HG02642 (cell line): ENCODE results near the gene ADORA2A.

Source experiments
- ATAC-seq: cut with Tn5 transposase; IDR thresholded peaks from one replicate; pipeline ENCODE4 v1.9.1; 2021; ENCODE audit warnings: mild to moderate bottlenecking; ENCODE audit not compliant: unreplicated experiment, poor library complexity

Gene ADORA2A

GRCh38 chr22:24402460-24403192, 24.8 kb upstream of the ADORA2A start:
- ATAC-seq, result no peak

GRCh38 chr22:24403346-24403745, 24.1 kb upstream of the ADORA2A start:
- no peak for ATAC-seq

GRCh38 chr22:24404561-24405275, 22.7 kb upstream of the ADORA2A start:
- no peak for ATAC-seq

- no peak for ATAC-seq
These were observed 21.6 kb upstream of the ADORA2A start for GRCh38 chr22:24405631-24406321.

- ATAC-seq, result no peak
These were observed 20.8 kb upstream of the ADORA2A start for GRCh38 chr22:24406322-24407277.

GRCh38 chr22:24407278-24407665, 20.1 kb upstream of the ADORA2A start:
- no peak for ATAC-seq

- ATAC-seq, result no peak
These were observed 19.5 kb upstream of the ADORA2A start for GRCh38 chr22:24407884-24408283.

GRCh38 chr22:24408630-24409029, 18.8 kb upstream of the ADORA2A start:
- ATAC-seq, result no peak

GRCh38 chr22:24409707-24410106, 17.7 kb upstream of the ADORA2A start:
- no peak for ATAC-seq

- ATAC-seq, result no peak
These were observed 17.1 kb upstream of the ADORA2A start for GRCh38 chr22:24410110-24410856.

- no peak for ATAC-seq
These were observed 16.0 kb upstream of the ADORA2A start for GRCh38 chr22:24411256-24412004.

GRCh38 chr22:24412274-24412673, 15.1 kb upstream of the ADORA2A start:
- ATAC-seq, result no peak

- no peak for ATAC-seq
These were observed 14.1 kb upstream of the ADORA2A start for GRCh38 chr22:24413271-24413670.

- ATAC-seq, result no peak
These were observed 13.5 kb upstream of the ADORA2A start for GRCh38 chr22:24413736-24414385.

- ATAC-seq, result no peak
These were observed 12.9 kb upstream of the ADORA2A start for GRCh38 chr22:24414523-24414922.

GRCh38 chr22:24414984-24415945, 12.1 kb upstream of the ADORA2A start:
- ATAC-seq, result no peak

- ATAC-seq, result no peak
These were observed 11.3 kb upstream of the ADORA2A start for GRCh38 chr22:24416095-24416494.
